ENCODE results near the gene KLF12. TPM values are rescaled to one million over a fixed set of nuclear protein-coding genes. Genes with fewer than 3 reads are reported as not detected.

Gene KLF12
- polyA plus RNA-seq, 1 experiment = 29.3 TPM

- TF ChIP-seq CTCF (IDR thresholded peaks at IDR 0.05; ENCODE audit: low read depth, low read length) = no peak
- H3K27ac ChIP-seq (ENCODE audit: low read depth, low read length) = no peak overlapping the region
- ChIA-PET CTCF (interaction anchor here (0.7 kb wide), 1 partner anchor 117 kb away, joined by 3 read pairs; no protein-coding TSS in a partner anchor), POLR2A (no interaction called here)
- H3K9me3 ChIP-seq (ENCODE audit: control insufficient read depth, insufficient read depth, low read length) = no peaks in the 10 kb centered on the region
- no peak for DNase-seq (ENCODE audit: low read depth, low spot score)
- no peaks in the 10 kb centered on the region for H3K27me3 ChIP-seq (ENCODE audit: control insufficient read depth, insufficient read depth, low read length)
- H3K4me3 ChIP-seq (ENCODE audit: low read depth, low read length) = no peak overlapping the region
Observed at GRCh38 chr13:74169676-74170075, 35.5 kb upstream of the KLF12 start.

DNA sequence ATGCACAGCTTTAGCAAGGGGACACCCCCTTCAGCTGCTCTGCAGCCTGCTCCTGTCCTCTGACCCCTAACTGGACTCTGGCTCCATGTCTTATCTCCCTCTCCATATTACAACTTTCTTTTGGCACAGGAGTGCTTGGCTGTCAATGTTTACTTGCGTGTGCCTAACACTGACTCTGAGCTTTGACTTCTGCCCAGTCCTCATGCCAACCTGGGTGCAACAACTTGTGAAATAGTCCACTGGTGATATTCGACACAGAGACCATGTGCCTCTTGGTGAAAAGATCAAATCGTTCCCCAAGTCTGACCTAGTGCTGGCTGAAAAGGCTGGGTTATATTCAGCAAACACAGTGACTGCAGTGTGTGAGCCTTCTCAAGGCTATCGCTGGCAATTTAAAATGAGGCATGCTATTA, 34.1 kb upstream of the KLF12 start:
- CTCF ChIA-PET = no interaction called here

GRCh38 chr13:74166261-74167004, 32.2 kb upstream of the KLF12 start:
- CTCF ChIA-PET = no interaction called here
- POLR2A ChIA-PET = no interaction called here
- Histone ChIP-seq H3K9me3 (ENCODE audit: control insufficient read depth, insufficient read depth, low read length) (no peaks in the 10 kb centered on the region), H3K27ac (ENCODE audit: low read depth, low read length) (no peak overlapping the region), H3K4me3 (ENCODE audit: low read depth, low read length) (no peak overlapping the region), H3K27me3 (ENCODE audit: control insufficient read depth, insufficient read depth, low read length) (no peaks in the 10 kb centered on the region)
- no peak for TF ChIP-seq CTCF (IDR thresholded peaks at IDR 0.05; ENCODE audit: low read depth, low read length)
- no peak for DNase-seq (ENCODE audit: low read depth, low spot score)

More for the DNA sequence above, 34.1 kb upstream of the KLF12 start:
- no peaks in the 10 kb centered on the region for H3K9me3 ChIP-seq (ENCODE audit: control insufficient read depth, insufficient read depth, low read length)
- H3K27ac ChIP-seq (ENCODE audit: low read depth, low read length) = no peak overlapping the region
- no peak overlapping the region for H3K4me3 ChIP-seq (ENCODE audit: low read depth, low read length)
- POLR2A ChIA-PET = no interaction called here
- H3K27me3 ChIP-seq (ENCODE audit: control insufficient read depth, insufficient read depth, low read length) = no peaks in the 10 kb centered on the region
- no peak for DNase-seq (ENCODE audit: low read depth, low spot score)
- TF ChIP-seq CTCF (IDR thresholded peaks at IDR 0.05; ENCODE audit: low read depth, low read length) = no peak

DNA sequence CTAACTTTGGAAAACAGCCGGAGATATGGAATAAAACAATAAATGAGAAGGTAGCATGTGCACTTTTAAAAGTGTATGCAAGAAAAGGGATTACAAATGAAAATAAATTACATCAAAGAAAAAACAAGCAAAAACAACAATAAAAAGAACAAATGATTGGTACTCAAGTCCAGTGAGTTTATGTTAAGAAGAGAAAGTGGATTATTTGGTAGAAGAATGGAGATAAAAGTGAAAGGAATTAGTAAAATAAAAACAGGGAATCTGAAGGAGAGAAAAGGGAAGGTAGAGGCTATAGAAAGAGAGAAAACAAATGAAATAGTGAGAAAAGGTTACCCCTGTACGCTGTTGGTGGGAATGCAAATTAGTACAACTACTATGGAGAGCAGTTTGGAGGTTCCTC, 28.6 kb upstream of the KLF12 start:
- Histone ChIP-seq H3K27ac (ENCODE audit: low read depth, low read length) (no peak overlapping the region), H3K4me3 (ENCODE audit: low read depth, low read length) (no peak overlapping the region), H3K27me3 (ENCODE audit: control insufficient read depth, insufficient read depth, low read length) (no peaks in the 10 kb centered on the region), H3K9me3 (ENCODE audit: control insufficient read depth, insufficient read depth, low read length) (no peaks in the 10 kb centered on the region)
- POLR2A ChIA-PET = no interaction called here
- CTCF ChIA-PET = no interaction called here
- no peak for TF ChIP-seq CTCF (IDR thresholded peaks at IDR 0.05; ENCODE audit: low read depth, low read length)
- no peak for DNase-seq (ENCODE audit: low read depth, low spot score)

DNA sequence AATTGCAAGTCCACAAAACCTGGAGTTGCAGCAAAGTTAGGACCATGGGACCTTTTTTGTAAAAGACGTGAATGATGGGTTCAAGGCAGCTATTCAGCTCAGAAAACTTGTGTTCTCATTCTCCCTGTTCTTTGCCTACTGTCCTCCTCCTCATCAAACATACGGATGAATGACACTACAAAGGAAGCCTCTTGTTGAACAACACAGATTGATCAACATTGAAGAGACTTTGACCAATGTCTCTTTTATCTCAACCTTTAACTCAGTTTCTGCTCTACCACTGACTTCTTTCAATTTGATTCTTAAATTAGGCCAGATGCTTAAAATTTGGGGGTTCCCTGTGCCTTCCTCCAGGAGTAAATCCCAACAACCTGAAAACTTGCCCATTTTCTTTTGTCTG, 27.9 kb upstream of the KLF12 start:
- no peak for DNase-seq (ENCODE audit: low read depth, low spot score)
- ChIA-PET POLR2A (no interaction called here), CTCF (no interaction called here)
- H3K4me3 ChIP-seq (ENCODE audit: low read depth, low read length) = no peak overlapping the region
- no peak overlapping the region for H3K27ac ChIP-seq (ENCODE audit: low read depth, low read length)
- TF ChIP-seq CTCF (IDR thresholded peaks at IDR 0.05; ENCODE audit: low read depth, low read length) = no peak
- H3K9me3 ChIP-seq (ENCODE audit: control insufficient read depth, insufficient read depth, low read length) = no peaks in the 10 kb centered on the region
- H3K27me3 ChIP-seq (ENCODE audit: control insufficient read depth, insufficient read depth, low read length) = no peaks in the 10 kb centered on the region
